ENCODE data around the gene NME4.

The NME4 gene

DNA sequence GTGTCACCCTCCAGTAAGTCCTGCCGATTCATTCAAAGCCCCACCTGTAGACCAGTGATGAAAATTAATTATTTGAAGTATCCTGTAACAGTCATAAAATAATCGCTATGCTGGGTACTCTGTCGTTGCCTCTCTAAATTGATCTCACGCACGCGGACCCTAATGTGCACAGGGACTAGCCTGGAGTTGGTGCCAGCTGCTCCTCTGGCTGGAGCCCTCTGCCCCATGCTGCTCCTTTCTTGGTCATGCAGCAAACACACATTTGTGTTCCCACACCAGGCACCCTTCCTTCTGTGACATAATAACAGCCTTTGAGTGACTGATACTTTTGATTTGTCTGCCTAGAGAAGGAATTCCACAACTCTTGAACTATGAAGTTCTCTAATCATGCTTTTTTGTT is 44.4 kb downstream of the NME4 start:
- DNase-seq (ENCODE audit: low read depth), result no peak
- TF ChIP-seq, protein P1, sequence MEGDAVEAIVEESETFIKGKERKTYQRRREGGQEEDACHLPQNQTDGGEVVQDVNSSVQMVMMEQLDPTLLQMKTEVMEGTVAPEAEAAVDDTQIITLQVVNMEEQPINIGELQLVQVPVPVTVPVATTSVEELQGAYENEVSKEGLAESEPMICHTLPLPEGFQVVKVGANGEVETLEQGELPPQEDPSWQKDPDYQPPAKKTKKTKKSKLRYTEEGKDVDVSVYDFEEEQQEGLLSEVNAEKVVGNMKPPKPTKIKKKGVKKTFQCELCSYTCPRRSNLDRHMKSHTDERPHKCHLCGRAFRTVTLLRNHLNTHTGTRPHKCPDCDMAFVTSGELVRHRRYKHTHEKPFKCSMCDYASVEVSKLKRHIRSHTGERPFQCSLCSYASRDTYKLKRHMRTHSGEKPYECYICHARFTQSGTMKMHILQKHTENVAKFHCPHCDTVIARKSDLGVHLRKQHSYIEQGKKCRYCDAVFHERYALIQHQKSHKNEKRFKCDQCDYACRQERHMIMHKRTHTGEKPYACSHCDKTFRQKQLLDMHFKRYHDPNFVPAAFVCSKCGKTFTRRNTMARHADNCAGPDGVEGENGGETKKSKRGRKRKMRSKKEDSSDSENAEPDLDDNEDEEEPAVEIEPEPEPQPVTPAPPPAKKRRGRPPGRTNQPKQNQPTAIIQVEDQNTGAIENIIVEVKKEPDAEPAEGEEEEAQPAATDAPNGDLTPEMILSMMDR (IDR thresholded peaks at IDR 0.05; ENCODE audit: control insufficient read depth, insufficient read depth, low read depth, low read length, missing control alignments), result no peak
- H3K4me3 ChIP-seq (ENCODE audit: control insufficient read depth, low read depth, low read length), result no peak overlapping the region

- H3K4me3 ChIP-seq (ENCODE audit: control insufficient read depth, low read depth, low read length), result no peak overlapping the region
- DNase-seq (ENCODE audit: low read depth), result no peak
- TF ChIP-seq, protein P1 (IDR thresholded peaks at IDR 0.05; ENCODE audit: control insufficient read depth, insufficient read depth, low read depth, low read length, missing control alignments), result no peak
Measured at GRCh38 chr16:442976-443375, 46.0 kb downstream of the NME4 start.

DNA sequence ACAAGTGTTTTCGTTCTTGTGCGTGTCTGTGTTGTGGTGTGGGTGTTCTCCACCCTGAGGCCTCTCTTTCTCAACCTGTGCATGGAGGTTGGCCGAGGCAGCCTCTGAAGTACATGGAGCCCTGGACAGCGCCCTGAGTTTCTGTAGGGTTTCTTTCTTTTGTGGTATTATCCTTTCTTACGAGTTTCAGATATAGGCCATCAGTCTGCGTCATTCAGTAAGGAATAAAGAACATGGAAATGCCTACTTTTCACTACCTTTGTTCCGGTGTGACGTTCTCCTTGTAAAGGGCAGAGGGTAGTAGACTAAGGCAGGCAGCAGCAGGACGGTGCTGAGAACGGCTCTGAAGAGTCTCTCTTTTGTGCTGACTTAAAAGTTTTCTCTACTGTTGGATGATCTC is 47.0 kb downstream of the NME4 start:
- DNase-seq (ENCODE audit: low read depth), result no peak
- TF ChIP-seq, protein P1 (IDR thresholded peaks at IDR 0.05; ENCODE audit: control insufficient read depth, insufficient read depth, low read depth, low read length, missing control alignments), result no peak
- no peak overlapping the region for H3K4me3 ChIP-seq (ENCODE audit: control insufficient read depth, low read depth, low read length)

DNA sequence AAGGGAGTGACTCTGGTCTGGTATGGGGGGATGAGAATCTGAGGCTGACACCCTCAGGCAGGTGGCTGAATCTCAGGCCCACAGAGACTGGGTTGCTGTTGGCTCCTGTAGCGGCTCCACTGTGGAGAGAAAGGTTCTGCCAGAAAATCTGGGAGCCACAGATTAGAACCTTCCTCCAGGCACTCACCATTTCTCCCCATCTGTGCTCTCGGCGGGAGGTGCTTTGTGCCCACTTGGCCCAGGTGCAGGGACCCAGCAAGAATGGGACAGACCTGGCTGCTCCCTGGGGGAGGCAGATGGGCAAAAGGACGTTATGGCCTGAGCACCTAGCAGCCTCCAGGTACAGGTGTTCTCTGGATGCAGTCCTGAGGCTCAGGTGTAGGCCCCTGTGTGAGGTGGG is 48.6 kb downstream of the NME4 start:
- H3K4me3 ChIP-seq (ENCODE audit: control insufficient read depth, low read depth, low read length), result no peak overlapping the region
- TF ChIP-seq, protein P1 (IDR thresholded peaks at IDR 0.05; ENCODE audit: control insufficient read depth, insufficient read depth, low read depth, low read length, missing control alignments), result no peak
- no peak for DNase-seq (ENCODE audit: low read depth)
